SK-MEL-5 (cell line): ENCODE results near the gene NOP14. TPM values are rescaled to one million over a fixed set of nuclear protein-coding genes. Genes with fewer than 3 reads are reported as not detected.
"Not testable (repeated sequence)": the region's sequence is repeated elsewhere in the genome, so short reads cannot be mapped to it uniquely, and the experiment has no call there.

Experiments
- DNase-seq: peaks from one replicate; pipeline ENCODE4 v3.0.0-alpha.2; 2016; ENCODE audit warnings: low read depth, low spot score
- in situ Hi-C: cut with HindIII; loops from 2 replicates; pipeline ENCODE4 v1.10.0; 2016; ENCODE audit warnings: low sequenced_read_pairs, high pct_unique_total_duplicates, low pct_unique_long_range_greater_than_20kb
- polyA plus RNA-seq, 2 experiments: library from polyadenylated mRNA; depleted of rRNA; stranded (reverse); fragments of >200 nt; gene quantifications; 2 replicates each; pipeline ENCODE4 v1.2.3, GENCODE V29; 2015
- total RNA-seq: library from RNA; depleted of rRNA; stranded (reverse); fragments of >200 nt; shearing (Covaris generic); gene quantifications from 2 replicates; pipeline ENCODE4 v1.2.3, GENCODE V29; 2014; rRNA removed

The NOP14 gene
- total RNA-seq, result 22.5 and 26.1 TPM in 2 replicates
- 27.5 and 36.9 TPM in 2 replicates for polyA plus RNA-seq (2015; cell fraction: cytosol; rRNA removed)
- polyA plus RNA-seq (2015; cell fraction: nucleus; rRNA removed), result 23.7 and 24.4 TPM in 2 replicates

DNA sequence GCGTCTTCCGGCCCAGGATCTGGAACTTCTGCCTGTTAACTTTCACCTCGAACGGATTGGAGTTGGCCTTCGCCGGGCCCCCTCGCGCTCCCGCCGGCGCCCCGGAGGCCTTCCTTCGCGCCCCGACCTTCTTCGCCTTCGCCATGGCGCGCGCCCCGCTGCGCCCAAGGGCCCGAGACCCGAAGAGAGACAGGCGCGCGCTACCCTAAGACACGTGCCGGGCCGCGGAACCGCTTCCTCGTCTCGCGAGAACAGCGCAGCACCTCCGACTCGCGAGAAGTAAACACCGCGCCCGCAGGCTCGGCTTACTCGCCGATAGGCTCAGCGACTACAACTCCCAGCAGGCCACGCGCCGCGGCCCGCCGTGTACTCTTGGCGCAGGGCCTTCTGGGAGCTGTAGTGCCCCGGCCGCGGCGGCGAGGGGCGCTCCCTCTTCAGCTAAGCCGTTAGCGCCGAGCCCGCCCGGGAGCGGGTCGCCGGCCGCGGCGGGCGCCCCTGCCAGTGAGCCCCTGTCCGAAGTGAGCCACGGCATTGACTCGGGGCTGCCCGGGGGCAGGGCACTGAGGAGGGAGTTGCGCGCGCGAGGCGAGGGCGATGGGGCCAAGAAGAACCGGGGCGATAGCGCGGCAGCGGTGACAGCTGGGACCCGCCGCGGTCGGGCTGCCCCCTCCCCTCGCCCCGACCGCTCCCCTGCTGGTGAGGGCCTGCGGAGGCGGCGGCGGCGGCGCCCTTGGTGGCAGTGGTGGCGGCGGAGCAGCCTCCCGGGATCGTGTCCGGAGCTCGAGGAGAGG, at the start of gene NOP14, which contains the start of gene GRK4:
Gene NOP14 (minus strand): TSS at position 232 of the 791 bp plus-strand sequence. CDS start 87 bp downstream, at position 145.
Gene GRK4 (plus strand): TSS at position 397 of the 791 bp plus-strand sequence. CDS start 500 bp downstream, outside the sequence.
- DNase-seq, result peak; percentile 97
- in situ Hi-C loops, result no loop called here

DNA sequence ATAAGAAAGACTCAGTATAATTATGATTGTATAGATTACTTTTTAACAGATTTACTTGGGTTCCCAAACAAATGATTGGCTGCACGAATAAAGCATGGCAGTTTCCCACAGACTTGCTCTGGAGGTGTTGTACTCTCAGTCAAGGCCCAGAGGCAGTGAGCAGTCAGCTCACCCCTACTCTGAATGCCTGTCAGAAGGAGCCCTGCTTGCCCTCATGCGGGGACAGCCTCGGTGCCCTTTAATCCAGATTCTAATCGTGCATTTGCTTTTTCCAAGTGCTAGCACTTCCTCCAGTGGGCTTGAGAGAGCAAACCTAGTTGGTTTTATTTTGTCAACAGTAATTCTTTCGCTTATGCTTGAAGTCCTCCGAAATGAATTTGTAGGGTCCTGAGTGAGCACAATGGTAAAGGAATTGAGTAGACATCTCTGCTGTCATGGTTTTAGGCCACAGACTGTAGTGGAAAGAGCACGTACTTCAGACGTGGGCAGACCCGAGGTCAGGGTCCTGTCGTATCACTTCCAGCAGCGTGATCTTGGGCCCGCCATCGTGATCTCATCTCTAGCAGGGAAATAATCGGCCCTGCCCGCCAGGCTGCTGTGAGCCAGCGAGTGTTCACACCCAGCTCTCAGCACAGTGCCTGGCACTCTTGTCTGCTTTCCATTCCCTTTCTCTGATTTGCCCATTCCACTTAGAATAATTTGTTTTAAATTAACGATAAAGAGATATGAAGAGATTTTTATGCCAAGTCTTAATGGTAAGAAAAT, 48.4 kb upstream of the NOP14 start:
- DNase-seq, result no peak
- in situ Hi-C loops, result no loop called here

DNA sequence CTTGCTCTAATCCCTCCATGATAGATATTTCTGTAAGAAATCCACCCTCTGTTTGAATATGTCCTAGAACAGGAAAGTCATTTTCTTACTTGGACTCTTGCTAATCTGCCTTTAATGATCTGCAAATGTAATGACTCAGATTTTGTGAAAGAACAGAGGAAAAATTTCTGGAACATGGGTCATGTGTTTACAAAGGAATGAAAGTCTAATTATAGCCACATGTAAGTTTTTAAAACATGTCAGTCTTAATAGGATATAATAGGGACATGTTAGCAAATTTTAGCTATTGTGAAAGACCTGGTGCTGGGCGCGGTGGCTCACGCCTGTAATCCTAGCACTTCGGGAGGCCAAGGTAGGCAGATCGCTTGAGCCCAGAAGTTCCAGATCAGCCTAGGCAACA, 47.8 kb upstream of the NOP14 start:
- in situ Hi-C loops, result no loop called here
- DNase-seq, result no peak

DNA sequence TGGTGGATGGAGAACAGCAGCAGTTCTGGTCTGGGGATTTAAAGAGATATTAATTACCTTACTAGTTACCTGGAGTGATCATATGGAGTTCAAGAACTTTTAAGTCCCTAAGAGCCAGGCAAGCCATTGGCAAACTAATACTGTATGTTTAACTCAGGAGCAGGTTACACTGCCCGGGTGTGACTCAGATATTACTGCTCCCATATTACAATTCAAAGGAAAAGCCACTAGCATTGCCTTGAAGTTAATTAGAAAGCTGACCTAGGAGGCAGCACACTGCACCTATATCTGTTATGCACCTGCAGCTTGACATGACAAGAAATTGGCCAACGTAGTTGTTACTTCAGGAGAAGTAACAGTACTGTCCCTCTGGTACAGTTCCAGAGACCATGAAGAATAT, 47.4 kb upstream of the NOP14 start:
- in situ Hi-C loops, result no loop called here
- DNase-seq, result no peak

GRCh38 chr4:3009422-3009821, 46.2 kb upstream of the NOP14 start:
- in situ Hi-C loops, result no loop called here

DNA sequence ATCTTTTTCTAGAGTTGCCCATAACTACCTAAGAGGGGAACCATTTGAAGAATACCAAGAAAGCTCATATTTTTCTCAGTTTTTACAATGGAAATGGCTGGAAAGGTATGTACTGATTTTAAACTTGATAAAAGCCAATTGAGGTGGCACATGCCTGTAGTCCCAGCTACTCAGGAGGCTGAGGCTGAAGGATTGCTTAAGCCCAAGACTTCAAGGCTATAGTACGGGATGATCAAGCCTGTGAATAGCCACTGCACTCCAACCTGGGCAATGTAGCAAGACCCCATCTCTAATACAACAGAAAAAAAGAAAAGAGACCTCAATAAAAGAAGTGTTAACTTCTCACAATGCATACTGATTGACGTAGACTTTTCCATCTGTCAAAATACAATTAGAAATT, 44.5 kb upstream of the NOP14 start:
- no peak for DNase-seq
- in situ Hi-C loops, result no loop called here

More at GRCh38 chr4:3009422-3009821, 46.2 kb upstream of the NOP14 start:
- DNase-seq, result peak; percentile 70

GRCh38 chr4:2996415-2996814, 33.2 kb upstream of the NOP14 start:
- DNase-seq, result no peak
- in situ Hi-C loops, result no loop called here

- in situ Hi-C loops, result no loop called here
- DNase-seq, result no peak
These were observed 32.5 kb upstream of the NOP14 start for GRCh38 chr4:2995546-2996265.

DNA sequence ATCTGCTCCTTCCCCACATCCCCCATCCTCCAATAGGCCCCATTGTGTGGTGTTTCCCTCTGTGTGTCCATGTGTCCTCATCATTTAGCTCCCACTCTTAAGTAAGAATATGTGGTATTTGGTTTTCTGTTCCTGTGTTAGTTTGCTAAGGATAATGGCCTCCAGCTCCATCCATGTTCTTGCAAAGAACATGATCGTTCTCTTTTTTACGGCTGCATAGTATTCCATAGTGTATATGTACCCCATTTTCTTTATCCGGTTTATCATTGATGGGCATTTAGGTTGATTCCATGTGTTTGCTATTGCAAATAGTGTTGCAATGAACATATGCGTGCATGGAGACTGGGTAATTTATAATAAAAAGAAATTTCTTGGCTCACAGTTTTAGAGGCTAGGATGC, 31.7 kb upstream of the NOP14 start:
- no peak for DNase-seq
- in situ Hi-C loops, result no loop called here

- in situ Hi-C loops, result no loop called here
- DNase-seq, result no peak
These were observed 28.0 kb upstream of the NOP14 start for GRCh38 chr4:2991243-2991642.

DNA sequence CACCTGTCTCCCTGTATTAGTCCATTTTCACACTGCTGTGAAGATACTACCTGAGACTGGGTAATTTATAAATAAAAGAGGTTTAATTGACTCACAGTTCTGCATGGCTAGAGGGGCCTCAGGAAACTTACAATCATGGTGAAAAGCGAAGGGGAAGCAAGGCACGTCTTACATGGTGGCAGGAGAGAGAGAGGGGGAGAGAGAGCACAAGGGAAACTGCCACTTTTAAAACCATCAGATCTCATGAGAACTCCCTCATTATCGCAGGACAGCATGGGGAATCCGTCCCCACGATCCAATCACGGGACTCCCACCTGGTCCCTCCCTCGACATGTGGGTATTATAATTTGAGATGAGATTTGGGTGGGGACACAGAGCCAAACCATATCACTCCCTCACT, 20.5 kb upstream of the NOP14 start:
- in situ Hi-C loops, result not testable (repeated sequence)

GRCh38 chr4:2982012-2982411, 18.8 kb upstream of the NOP14 start:
- in situ Hi-C loops, result no loop called here
- no peak for DNase-seq

More for the DNA sequence above, 20.5 kb upstream of the NOP14 start:
- DNase-seq, result not testable (repeated sequence)

GRCh38 chr4:2981256-2981819, 18.1 kb upstream of the NOP14 start:
- DNase-seq, result no peak
- in situ Hi-C loops, result no loop called here

DNA sequence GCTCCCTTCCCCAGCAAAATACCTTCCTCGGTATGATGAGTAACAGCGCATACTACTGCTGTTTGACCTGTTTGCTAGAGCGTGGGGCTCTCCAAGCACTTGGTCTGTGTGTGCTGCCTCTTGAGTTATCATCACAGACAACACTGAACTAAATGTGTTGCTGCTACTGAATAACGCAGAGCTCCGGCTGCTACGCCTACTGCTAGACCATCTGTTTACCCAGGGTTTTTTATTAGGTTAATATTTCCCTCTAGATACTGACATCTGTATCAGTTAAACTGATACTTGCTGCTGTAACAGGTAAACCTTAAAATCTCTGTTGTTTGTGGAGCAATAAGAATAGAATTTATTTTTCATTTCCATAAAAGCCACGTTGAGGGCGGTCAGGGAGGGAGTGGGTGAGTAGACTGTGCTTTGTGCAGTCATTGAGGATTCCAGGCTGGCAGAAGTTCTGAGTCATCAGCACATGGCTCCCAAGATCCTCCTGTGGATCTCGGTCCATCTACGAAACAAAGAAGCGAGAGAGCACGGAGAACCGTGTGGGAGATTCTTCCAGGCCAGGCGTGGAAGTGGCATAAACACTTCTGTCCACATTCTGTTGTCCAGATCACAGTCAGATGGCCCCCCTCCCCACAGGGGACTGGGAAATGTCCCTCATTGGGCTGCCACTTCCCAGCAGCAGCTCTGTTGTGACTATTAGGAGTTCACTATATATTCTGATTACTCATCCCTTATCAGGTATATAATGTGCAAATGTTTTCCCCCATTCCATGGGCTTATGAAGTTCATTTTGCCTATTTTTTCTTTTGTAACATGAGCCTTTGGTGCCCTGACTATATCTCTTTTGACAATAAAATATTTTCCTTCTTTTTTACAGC, 14.2 kb upstream of the NOP14 start:
- DNase-seq, result peak; percentile 53
- in situ Hi-C loops, result no loop called here

GRCh38 chr4:2971275-2971674, 8.1 kb upstream of the NOP14 start:
- in situ Hi-C loops, result no loop called here
- DNase-seq, result no peak

GRCh38 chr4:2968381-2968780, 5.2 kb upstream of the NOP14 start:
- in situ Hi-C loops, result no loop called here
- DNase-seq, result no peak

- no peak for DNase-seq
- in situ Hi-C loops, result no loop called here
These were observed 2.1 kb upstream of the NOP14 start for GRCh38 chr4:2965262-2965661.
